HG03139 (cell line): ENCODE data around the gene STON2.

Experiments used
- ATAC-seq: cut with Tn5 transposase; IDR thresholded peaks from one replicate; pipeline ENCODE4 v1.9.1; 2021; ENCODE audit not compliant: unreplicated experiment

STON2 gene

DNA sequence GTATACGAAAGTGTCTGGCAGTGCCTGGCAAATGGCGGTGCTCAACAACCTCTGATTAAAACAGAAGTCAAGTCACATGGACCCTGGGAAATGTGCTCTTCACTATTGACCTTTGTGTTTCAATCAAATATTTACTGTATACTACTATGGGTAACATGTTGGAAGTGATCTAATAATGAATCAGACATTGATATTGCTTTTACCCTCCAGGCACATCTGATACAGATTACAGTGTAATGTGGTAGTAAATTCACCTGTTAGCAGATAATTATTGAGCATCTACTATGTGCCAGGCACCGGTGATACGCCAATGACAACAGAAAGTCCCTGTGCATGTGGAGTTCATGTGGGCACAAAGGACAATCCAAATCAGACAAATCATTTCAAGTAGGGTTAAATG, 63.1 kb downstream of the STON2 start:
- ATAC-seq: no peak

- ATAC-seq: no peak
Measured at GRCh38 chr14:81336009-81336408, 64.1 kb downstream of the STON2 start.

DNA sequence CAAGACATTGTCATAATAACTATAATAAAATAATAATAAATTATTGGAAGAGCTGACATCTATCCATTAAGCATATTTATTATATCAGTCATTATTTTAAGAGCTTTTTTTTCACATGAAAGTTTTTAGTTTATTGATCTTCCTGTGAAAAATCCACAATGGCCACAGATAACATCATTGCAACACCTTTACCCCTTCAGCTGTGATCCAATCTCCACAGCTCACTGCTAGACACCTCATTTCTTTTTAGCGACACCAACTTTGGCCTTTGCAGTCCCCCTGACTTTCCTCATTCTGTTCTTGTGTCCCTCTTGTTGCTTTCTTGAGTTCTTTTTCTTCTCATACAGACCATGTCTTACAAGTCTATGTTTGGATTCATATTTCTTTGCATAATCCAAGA, 67.4 kb downstream of the STON2 start:
- ATAC-seq: no peak

- no peak for ATAC-seq
Measured at GRCh38 chr14:81331229-81332021, 68.7 kb downstream of the STON2 start.

DNA sequence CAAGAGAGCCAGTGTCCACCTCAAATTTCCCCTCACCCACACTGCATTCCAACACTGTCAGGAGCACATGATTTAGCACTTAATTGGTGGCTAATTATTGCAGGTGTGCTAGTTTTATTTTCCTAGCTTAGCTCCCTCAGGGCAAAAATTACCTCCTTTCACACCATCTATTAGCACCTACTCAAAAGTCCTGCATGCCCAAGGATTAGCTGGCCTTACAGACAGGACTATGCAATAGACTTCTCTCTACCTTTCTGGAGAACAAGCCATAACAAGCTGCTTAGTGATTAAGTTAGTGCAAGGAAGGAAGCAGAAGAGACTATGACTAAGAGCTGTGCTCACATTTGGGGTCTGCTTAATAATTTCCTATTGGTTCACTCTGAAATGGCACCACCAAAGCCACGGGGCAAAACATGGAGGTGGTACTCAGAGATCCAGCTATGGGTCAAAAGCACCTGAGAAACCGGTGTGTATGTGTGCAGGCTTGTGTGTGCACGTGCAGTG, 69.5 kb downstream of the STON2 start:
- ATAC-seq: no peak

GRCh38 chr14:81329640-81330381, 70.3 kb downstream of the STON2 start:
- no peak for ATAC-seq

- ATAC-seq: no peak
Measured at GRCh38 chr14:81326451-81326850, 73.7 kb downstream of the STON2 start.

- ATAC-seq: no peak
Measured at GRCh38 chr14:81324011-81324410, 76.1 kb downstream of the STON2 start.

- no peak for ATAC-seq
Measured at GRCh38 chr14:81323093-81323492, 77.0 kb downstream of the STON2 start.

GRCh38 chr14:81319946-81320345, 80.2 kb downstream of the STON2 start:
- ATAC-seq: no peak

GRCh38 chr14:81319314-81319713, 80.8 kb downstream of the STON2 start:
- ATAC-seq: no peak

GRCh38 chr14:81315341-81315740, 84.8 kb downstream of the STON2 start:
- no peak for ATAC-seq

DNA sequence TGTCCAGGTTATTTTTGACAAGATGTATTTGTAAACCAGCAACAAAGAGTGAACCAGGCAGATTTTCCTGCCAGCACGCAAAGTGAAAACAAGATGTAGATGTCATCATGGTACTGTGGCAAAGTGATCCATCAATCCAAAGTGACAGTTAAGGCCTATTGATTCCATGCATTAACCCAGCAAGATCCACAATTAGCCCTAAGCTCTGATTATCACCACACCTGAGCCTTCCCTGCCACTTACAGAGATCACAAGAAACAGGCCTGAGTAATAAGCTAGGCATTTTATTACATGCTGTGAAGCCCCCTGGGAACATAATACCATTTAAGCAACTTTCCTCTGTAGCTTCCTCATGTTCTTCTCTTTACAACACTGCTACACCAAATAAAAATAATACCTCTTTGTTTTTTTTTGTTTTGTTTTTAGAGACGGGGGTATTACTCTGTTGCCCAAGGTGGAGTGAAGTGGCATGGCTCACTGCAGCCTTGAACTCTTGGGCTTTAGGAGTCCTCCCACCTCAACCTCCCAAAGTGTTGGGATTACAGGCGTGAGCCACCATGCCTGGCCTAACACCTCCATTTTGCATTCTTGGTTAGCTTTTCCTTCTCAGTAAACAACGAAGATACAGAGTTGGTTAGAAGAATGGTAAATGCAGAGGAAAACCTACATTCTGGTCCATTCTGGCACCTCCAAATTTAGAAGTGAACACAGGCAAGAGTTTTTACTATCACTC, 85.5 kb downstream of the STON2 start:
- no peak for ATAC-seq

- ATAC-seq: no peak
Measured at GRCh38 chr14:81313775-81314429, 86.2 kb downstream of the STON2 start.

DNA sequence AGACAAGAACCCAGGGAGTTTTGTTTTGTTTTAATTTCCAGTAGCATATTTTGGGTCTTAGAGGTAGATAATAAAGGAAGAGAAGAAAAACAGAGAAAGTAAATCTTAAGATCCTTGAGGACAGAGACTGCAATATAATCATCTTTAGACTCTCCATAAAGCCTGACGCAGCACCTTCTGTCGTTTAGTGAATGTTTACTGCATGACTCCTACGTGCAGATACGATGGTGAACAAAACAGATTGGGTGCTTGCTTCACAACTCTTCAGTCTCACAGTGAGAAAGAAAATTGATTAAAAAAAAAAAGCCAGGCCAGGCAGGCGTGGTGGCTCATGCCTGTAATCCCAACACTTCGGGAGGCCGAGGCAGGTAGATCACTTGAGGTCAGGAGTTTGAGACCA, 86.9 kb downstream of the STON2 start:
- ATAC-seq: no peak

GRCh38 chr14:81312289-81312876, 87.7 kb downstream of the STON2 start:
- no peak for ATAC-seq

GRCh38 chr14:81311778-81312177, 88.3 kb downstream of the STON2 start:
- ATAC-seq: no peak

DNA sequence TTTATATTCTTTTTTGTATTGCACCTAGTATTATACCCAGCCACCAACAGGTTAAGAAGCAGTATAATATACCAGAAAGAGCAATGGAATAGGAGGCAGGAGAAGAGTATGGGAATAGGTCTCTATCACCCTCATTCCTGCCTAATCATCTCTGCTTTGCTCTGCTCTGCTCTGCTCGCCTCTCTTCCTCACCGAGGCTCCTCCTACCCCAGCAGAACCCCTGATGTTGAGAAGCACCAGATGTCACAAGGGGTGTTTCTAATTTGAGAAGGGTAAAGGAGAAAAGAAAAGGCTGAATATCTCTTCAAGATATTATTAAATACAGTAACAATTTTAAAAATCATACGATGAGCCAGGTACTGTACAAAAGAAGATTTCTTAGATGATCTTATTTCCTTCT, 89.0 kb downstream of the STON2 start:
- no peak for ATAC-seq

- no peak for ATAC-seq
Measured at GRCh38 chr14:81310606-81311005, 89.5 kb downstream of the STON2 start.

DNA sequence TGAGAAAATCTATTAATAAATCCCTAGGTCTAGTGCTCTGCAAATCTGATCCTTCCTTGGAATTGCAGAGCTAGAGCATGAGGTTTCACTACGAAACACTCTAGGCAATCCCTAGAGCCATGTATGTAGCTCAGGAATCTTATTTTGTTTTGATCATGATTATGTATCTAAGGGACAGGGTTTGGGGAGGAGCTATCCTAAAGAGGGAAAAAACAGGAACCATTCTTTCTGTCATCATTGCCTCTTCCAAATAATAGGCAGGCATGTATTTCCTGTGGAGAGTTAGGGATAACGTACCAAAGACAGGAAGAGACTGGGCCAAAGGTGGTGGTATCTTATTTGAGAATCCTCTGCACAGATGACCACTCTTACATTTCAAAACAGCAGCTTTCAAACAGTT, 90.6 kb downstream of the STON2 start:
- no peak for ATAC-seq

- no peak for ATAC-seq
Measured at GRCh38 chr14:81305743-81306142, 94.4 kb downstream of the STON2 start.
